Measurements from ENCODE around the gene C1QTNF8. TPM values are rescaled to one million over a fixed set of nuclear protein-coding genes. Genes with fewer than 3 reads are reported as not detected.
A peak's percentile ranks its signal among the peaks of the same experiment; 100 is the strongest.

The C1QTNF8 gene
- total RNA-seq, 2 donors from 2014 or later, result not detected

DNA sequence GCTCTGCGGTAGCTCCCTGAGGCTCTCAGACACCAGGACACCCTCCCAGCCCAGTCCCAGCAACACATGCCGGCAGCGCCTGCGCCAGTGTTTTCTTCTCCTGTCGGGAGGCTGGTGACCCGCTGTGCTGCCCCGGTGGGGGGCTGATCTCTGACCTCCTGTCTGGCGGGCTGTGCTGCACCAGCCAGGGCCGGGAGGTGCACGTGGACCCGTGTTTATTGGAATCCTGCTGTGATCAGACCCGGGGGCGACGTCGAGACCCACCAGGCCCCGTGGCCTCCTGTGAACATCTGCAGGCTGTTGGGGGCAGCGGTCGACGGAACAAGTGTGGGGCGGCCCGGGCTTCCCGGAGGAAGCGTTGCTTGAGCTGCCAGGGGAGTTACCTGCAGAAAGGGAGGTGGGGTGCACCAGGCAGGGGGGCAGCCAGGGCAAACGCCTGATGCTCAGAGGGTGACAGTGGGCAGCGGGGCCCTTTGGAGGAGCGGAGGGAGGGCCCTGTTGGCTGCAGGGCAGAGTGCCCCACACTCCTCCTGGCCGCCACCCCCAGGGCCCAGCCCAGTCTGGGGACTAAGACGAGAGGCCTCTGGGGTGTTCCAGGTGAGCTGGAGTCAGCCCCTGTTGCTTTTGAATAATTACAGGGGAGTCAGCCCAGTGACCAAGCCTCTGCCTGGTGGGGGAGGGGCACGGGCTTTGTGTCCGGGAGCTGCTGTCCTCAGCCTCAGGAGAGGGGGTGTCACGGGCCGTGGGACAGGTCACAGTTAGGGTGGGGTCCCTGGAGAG lies 25.8 kb downstream of the C1QTNF8 start:
- no peak overlapping the region for H3K4me3 Mint-ChIP-seq
- peaks cover 23% of the 10 kb centered on the region for H3K27me3 Mint-ChIP-seq (ENCODE audit: low read depth)
- peaks cover 0 to 2% of the 10 kb centered on the region in 2 donors for H3K36me3 Mint-ChIP-seq (ENCODE audit: insufficient read depth in 2 of 2)
- ATAC-seq (replicated peaks in 1 of 2) (no peak), DNase-seq (no peak)
- no peaks in the 10 kb centered on the region for H3K4me1 Mint-ChIP-seq (ENCODE audit: low read depth)
- H3K27ac Mint-ChIP-seq, result no peak overlapping the region
- H3K9me3 Mint-ChIP-seq, result no peaks in the 10 kb centered on the region

- DNase-seq, result no peak
- Mint-ChIP-seq H3K27me3 (ENCODE audit: low read depth) (peaks cover 29% of the 10 kb centered on the region), H3K27ac (no peak overlapping the region), H3K36me3 (ENCODE audit: insufficient read depth in 2 of 2) (peaks cover 0 to 2% of the 10 kb centered on the region in 2 donors), H3K4me1 (ENCODE audit: low read depth) (no peaks in the 10 kb centered on the region), H3K4me3 (no peak overlapping the region), H3K9me3 (no peaks in the 10 kb centered on the region)
- no peak for ATAC-seq (replicated peaks in 1 of 2)
Measured at GRCh38 chr16:1069154-1069553, 26.9 kb downstream of the C1QTNF8 start.

- Mint-ChIP-seq H3K27me3 (ENCODE audit: low read depth) (peaks cover 33% of the 10 kb centered on the region), H3K9me3 (no peaks in the 10 kb centered on the region), H3K36me3 (ENCODE audit: insufficient read depth in 2 of 2) (peaks cover 0 to 2% of the 10 kb centered on the region in 2 donors), H3K4me1 (ENCODE audit: low read depth) (no peaks in the 10 kb centered on the region), H3K4me3 (no peak overlapping the region), H3K27ac (no peak overlapping the region)
- DNase-seq (no peak), ATAC-seq (replicated peaks in 1 of 2) (no peak)
Measured at GRCh38 chr16:1068451-1068850, 27.6 kb downstream of the C1QTNF8 start.

DNA sequence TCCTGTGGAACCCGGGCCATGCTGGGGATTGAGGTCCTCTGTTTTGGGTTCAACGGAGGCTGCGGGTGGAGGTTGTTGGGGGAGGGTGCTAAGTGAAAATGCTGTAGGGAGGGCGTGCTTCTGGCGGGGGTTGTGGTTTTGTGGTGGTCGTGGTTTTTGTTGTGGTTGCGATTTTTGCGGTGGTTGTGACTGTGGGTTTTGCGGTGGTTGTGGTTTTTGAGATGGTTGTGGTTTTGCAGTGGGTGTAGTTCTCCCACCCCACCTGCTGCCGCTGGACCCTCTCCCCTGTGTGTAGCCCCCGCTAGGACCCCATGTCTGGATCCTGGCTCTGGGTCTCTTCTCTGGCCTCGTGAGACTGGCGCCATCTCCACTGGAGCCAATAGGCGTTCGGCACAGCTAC lies 28.4 kb downstream of the C1QTNF8 start:
- no peak for ATAC-seq (replicated peaks in 1 of 2)
- DNase-seq, result no peak
- no peaks in the 10 kb centered on the region for H3K9me3 Mint-ChIP-seq

GRCh38 chr16:1066584-1067172 lies 29.4 kb downstream of the C1QTNF8 start:
- Mint-ChIP-seq H3K4me3 (no peak overlapping the region), H3K9me3 (no peaks in the 10 kb centered on the region), H3K36me3 (ENCODE audit: insufficient read depth in 2 of 2) (peaks cover 0 to 2% of the 10 kb centered on the region in 2 donors), H3K27me3 (ENCODE audit: low read depth) (peaks cover 33% of the 10 kb centered on the region), H3K4me1 (ENCODE audit: low read depth) (no peaks in the 10 kb centered on the region), H3K27ac (no peak overlapping the region)
- DNase-seq (no peak), ATAC-seq (replicated peaks in 1 of 2) (no peak)

More for the DNA sequence above, 28.4 kb downstream of the C1QTNF8 start:
- H3K36me3 Mint-ChIP-seq (ENCODE audit: insufficient read depth in 2 of 2), result peaks cover 0 to 2% of the 10 kb centered on the region in 2 donors
- peak overlapping the region in 1 of 2 donors; percentile 54 for H3K4me3 Mint-ChIP-seq
- H3K27me3 Mint-ChIP-seq (ENCODE audit: low read depth), result peaks cover 33% of the 10 kb centered on the region
- H3K4me1 Mint-ChIP-seq (ENCODE audit: low read depth), result no peaks in the 10 kb centered on the region
- H3K27ac Mint-ChIP-seq, result peak overlapping the region; percentile 99

DNA sequence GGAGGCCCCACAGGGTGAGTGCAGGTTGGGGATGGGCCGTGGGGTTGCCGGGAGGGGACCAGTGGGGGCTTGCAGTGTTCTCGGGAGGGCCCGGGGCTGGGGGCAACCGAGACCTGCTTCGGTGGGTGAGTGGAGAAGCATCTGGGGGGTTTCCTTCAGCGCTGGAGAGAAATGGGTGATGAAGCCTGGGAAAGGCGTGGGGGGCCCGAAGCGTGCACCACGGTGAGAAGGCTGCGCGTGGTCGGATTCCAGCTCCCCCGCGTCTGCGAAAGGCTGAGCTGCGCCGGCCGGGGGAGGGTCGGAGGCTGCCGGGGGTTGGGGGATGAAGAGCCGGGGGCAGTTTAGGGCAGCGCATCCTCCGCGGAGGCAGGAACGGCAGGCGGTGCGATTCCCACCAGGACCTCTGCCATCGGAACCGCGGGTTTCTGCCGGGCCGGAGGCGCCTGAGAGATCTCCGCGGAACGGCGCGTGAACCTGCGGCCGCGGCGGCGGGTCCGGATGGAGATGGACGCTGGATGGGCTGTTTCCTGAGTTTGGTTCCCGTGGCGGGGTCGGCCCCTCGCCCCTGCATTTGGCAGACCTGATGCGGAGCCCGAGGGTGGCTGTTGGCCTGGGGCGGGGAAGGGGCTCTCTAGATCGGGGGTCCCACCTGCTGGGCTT lies 30.4 kb downstream of the C1QTNF8 start:
- no peak overlapping the region for H3K27ac Mint-ChIP-seq
- H3K36me3 Mint-ChIP-seq (ENCODE audit: insufficient read depth in 2 of 2), result peaks cover 0 to 2% of the 10 kb centered on the region in 2 donors
- H3K9me3 Mint-ChIP-seq, result no peaks in the 10 kb centered on the region
- H3K27me3 Mint-ChIP-seq (ENCODE audit: low read depth), result peaks cover 33% of the 10 kb centered on the region
- no peak for DNase-seq
- ATAC-seq (replicated peaks in 1 of 2), result no peak
- no peaks in the 10 kb centered on the region for H3K4me1 Mint-ChIP-seq (ENCODE audit: low read depth)
- no peak overlapping the region for H3K4me3 Mint-ChIP-seq

DNA sequence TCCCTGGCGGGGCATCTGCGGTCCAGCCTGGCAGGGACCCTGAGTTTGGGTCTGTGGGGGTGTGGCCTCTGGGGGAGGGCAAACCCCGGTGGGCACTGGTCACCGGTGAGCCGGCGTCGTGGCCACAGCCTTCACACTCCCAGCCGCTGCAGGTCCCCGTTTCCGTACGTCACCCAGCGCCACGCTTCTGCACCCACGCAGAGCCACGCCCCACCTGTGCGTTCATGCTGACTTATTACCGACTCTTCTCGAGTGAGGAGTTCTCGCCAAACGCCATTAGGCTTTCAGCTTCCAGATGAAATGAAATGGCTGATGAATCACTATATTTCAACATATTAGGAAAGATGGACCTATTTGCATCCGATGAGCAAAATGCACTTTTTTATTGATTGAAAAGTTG lies 32.3 kb downstream of the C1QTNF8 start:
- H3K36me3 Mint-ChIP-seq (ENCODE audit: insufficient read depth in 2 of 2), result peaks cover 4 to 5% of the 10 kb centered on the region in 2 donors

GRCh38 chr16:1062895-1063294 lies 33.1 kb downstream of the C1QTNF8 start:
- peaks cover 4 to 5% of the 10 kb centered on the region in 2 donors for H3K36me3 Mint-ChIP-seq (ENCODE audit: insufficient read depth in 2 of 2)
- no peak overlapping the region for H3K27ac Mint-ChIP-seq
- no peaks in the 10 kb centered on the region for H3K4me1 Mint-ChIP-seq (ENCODE audit: low read depth)
- DNase-seq (no peak), ATAC-seq (replicated peaks in 1 of 2) (no peak)
- peaks cover 3% of the 10 kb centered on the region in 2 donors for H3K9me3 Mint-ChIP-seq
- H3K27me3 Mint-ChIP-seq (ENCODE audit: low read depth), result peaks cover 28% of the 10 kb centered on the region
- H3K4me3 Mint-ChIP-seq, result no peak overlapping the region

More for the DNA sequence above, 32.3 kb downstream of the C1QTNF8 start:
- Mint-ChIP-seq H3K9me3 (peaks cover 3% of the 10 kb centered on the region in 2 donors), H3K4me1 (ENCODE audit: low read depth) (no peaks in the 10 kb centered on the region), H3K4me3 (no peak overlapping the region), H3K27me3 (ENCODE audit: low read depth) (peaks cover 28% of the 10 kb centered on the region), H3K27ac (no peak overlapping the region)
- ATAC-seq (replicated peaks in 1 of 2) (no peak), DNase-seq (no peak)

DNA sequence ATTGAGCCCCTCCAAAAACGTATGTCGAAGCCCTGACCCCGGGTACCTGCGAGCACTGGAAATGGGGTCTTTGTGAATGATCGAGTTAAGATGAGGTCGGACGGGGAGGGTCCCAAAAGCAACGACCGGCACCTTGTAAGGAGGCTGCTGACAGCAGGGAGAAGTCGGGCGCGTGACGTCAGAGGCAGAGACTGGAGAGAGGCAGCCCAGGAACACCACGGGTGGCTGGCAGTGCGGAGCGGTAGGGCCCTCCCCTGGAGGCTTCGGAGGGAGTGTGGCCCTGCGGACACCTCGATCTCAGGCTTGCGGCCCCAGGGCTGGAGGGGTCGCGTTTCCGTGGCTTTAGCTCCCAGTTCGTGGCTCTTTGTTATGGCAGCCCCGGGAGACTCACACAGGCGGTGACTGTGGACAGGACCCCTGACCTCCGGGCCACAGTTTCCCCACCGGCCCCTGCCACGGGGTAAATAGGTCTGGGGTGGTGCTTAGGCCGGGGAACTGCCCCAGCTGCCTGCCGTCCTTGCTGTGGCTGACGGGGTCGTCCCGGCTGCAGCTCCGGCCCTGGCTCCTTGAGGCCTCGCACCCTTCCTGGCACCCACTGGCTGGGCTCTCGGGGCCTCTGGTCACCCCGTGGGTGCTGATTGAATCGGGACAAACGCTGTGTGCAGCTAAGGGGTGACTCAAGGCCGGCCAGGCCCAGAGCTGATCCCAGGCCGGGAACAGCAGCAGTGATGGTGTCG lies 34.1 kb downstream of the C1QTNF8 start:
- ATAC-seq (replicated peaks in 1 of 2), result no peak
- peaks cover 3 to 4% of the 10 kb centered on the region in 2 donors for H3K36me3 Mint-ChIP-seq (ENCODE audit: insufficient read depth in 2 of 2)
- H3K4me3 Mint-ChIP-seq, result no peak overlapping the region
- peaks cover 19% of the 10 kb centered on the region for H3K27me3 Mint-ChIP-seq (ENCODE audit: low read depth)
- H3K9me3 Mint-ChIP-seq, result peaks cover 3% of the 10 kb centered on the region in 2 donors
- no peak for DNase-seq
- no peaks in the 10 kb centered on the region for H3K4me1 Mint-ChIP-seq (ENCODE audit: low read depth)
- H3K27ac Mint-ChIP-seq, result no peak overlapping the region

GRCh38 chr16:1060416-1061340 lies 35.4 kb downstream of the C1QTNF8 start:
- H3K9me3 Mint-ChIP-seq, result peaks cover 3% of the 10 kb centered on the region in 2 donors
- DNase-seq, result no peak
- H3K27ac Mint-ChIP-seq, result no peak overlapping the region
- no peak overlapping the region for H3K4me3 Mint-ChIP-seq
- peaks cover 12% of the 10 kb centered on the region for H3K27me3 Mint-ChIP-seq (ENCODE audit: low read depth)
- ATAC-seq (replicated peaks in 1 of 2), result no peak
- H3K36me3 Mint-ChIP-seq (ENCODE audit: insufficient read depth in 2 of 2), result peaks cover 3 to 4% of the 10 kb centered on the region in 2 donors
- no peaks in the 10 kb centered on the region for H3K4me1 Mint-ChIP-seq (ENCODE audit: low read depth)

GRCh38 chr16:1059310-1059709 lies 36.7 kb downstream of the C1QTNF8 start:
- H3K9me3 Mint-ChIP-seq, result peaks cover 3% of the 10 kb centered on the region in 2 donors
- no peak for ATAC-seq (replicated peaks in 1 of 2)
- DNase-seq, result no peak
- H3K27me3 Mint-ChIP-seq (ENCODE audit: low read depth), result peaks cover 4% of the 10 kb centered on the region
- H3K4me3 Mint-ChIP-seq, result no peak overlapping the region
- H3K4me1 Mint-ChIP-seq (ENCODE audit: low read depth), result no peaks in the 10 kb centered on the region
- peaks cover 3 to 4% of the 10 kb centered on the region in 2 donors for H3K36me3 Mint-ChIP-seq (ENCODE audit: insufficient read depth in 2 of 2)
- no peak overlapping the region for H3K27ac Mint-ChIP-seq

DNA sequence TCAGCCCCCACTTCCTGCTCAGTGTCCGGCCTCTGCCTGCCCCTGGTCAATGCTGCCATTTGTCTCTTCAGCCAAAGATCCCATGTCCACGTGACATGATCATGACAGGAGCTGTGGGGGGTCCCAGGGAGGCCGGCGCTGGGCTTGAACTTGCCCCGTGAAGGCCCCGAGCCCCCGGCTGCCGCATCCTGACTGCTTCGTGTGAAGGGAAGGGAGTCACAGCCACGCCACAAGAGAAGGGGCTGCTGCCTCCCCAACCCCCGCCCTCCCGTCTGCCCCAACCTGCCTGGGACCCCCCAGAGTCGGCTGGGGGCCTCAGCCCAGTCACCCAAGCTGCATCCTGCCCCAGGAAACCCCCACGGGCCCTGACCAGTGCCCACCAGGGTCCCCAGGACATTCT lies 37.8 kb downstream of the C1QTNF8 start:
- no peaks in the 10 kb centered on the region for H3K4me1 Mint-ChIP-seq (ENCODE audit: low read depth)
- DNase-seq (no peak), ATAC-seq (replicated peaks in 1 of 2) (no peak)
- peaks cover 3 to 4% of the 10 kb centered on the region in 2 donors for H3K36me3 Mint-ChIP-seq (ENCODE audit: insufficient read depth in 2 of 2)
- no peak overlapping the region for H3K27ac Mint-ChIP-seq
- peaks cover 3% of the 10 kb centered on the region in 2 donors for H3K9me3 Mint-ChIP-seq
- no peaks in the 10 kb centered on the region for H3K27me3 Mint-ChIP-seq (ENCODE audit: low read depth)
- no peak overlapping the region for H3K4me3 Mint-ChIP-seq

Data from activated T-cell treated with anti-CD3 and anti-CD28 coated beads, Interleukin-2, amount 50 U/mL, for 72 hours (primary cell).